ENCODE data around the gene MPPED1.

MPPED1 gene

GRCh38 chr22:43398246-43398645, 13.6 kb upstream of the MPPED1 start:
- Mint-ChIP-seq H3K4me3 (no peak overlapping the region), H3K9me3 (no peaks in the 10 kb centered on the region), H3K27me3 (ENCODE audit: low read depth, poor library complexity) (peaks cover 14% of the 10 kb centered on the region), H3K27ac (no peak overlapping the region), H3K4me1 (peaks cover 6% of the 10 kb centered on the region), H3K36me3 (ENCODE audit: low read depth) (no peaks in the 10 kb centered on the region)
- TF ChIP-seq CTCF (IDR thresholded peaks at IDR 0.05) = no peak
- DNase-seq = no peak

- no peak for DNase-seq
- H3K27me3 Mint-ChIP-seq (ENCODE audit: low read depth, poor library complexity) = peaks cover 12% of the 10 kb centered on the region
- no peak for TF ChIP-seq CTCF (IDR thresholded peaks at IDR 0.05)
- no peak overlapping the region for H3K27ac Mint-ChIP-seq
- H3K9me3 Mint-ChIP-seq = no peaks in the 10 kb centered on the region
- no peaks in the 10 kb centered on the region for H3K36me3 Mint-ChIP-seq (ENCODE audit: low read depth)
- no peak overlapping the region for H3K4me3 Mint-ChIP-seq
- H3K4me1 Mint-ChIP-seq = no peaks in the 10 kb centered on the region
Measured at GRCh38 chr22:43398910-43399309, 12.9 kb upstream of the MPPED1 start.

GRCh38 chr22:43399338-43399979, 12.4 kb upstream of the MPPED1 start:
- no peaks in the 10 kb centered on the region for H3K9me3 Mint-ChIP-seq
- no peak overlapping the region for H3K4me3 Mint-ChIP-seq
- H3K27ac Mint-ChIP-seq = no peak overlapping the region
- H3K36me3 Mint-ChIP-seq (ENCODE audit: low read depth) = no peaks in the 10 kb centered on the region
- no peaks in the 10 kb centered on the region for H3K4me1 Mint-ChIP-seq
- no peak for TF ChIP-seq CTCF (IDR thresholded peaks at IDR 0.05)
- DNase-seq = no peak
- H3K27me3 Mint-ChIP-seq (ENCODE audit: low read depth, poor library complexity) = peaks cover 10% of the 10 kb centered on the region

GRCh38 chr22:43399980-43400358, 11.8 kb upstream of the MPPED1 start:
- Mint-ChIP-seq H3K36me3 (ENCODE audit: low read depth) (no peaks in the 10 kb centered on the region), H3K4me3 (no peak overlapping the region), H3K27me3 (ENCODE audit: low read depth, poor library complexity) (peaks cover 10% of the 10 kb centered on the region), H3K9me3 (no peaks in the 10 kb centered on the region), H3K4me1 (no peaks in the 10 kb centered on the region), H3K27ac (no peak overlapping the region)
- no peak for DNase-seq
- TF ChIP-seq CTCF (IDR thresholded peaks at IDR 0.05) = no peak

GRCh38 chr22:43400449-43400848, 11.4 kb upstream of the MPPED1 start:
- H3K9me3 Mint-ChIP-seq = no peaks in the 10 kb centered on the region
- TF ChIP-seq CTCF (IDR thresholded peaks at IDR 0.05) = no peak
- no peaks in the 10 kb centered on the region for H3K4me1 Mint-ChIP-seq
- DNase-seq = no peak
- no peak overlapping the region for H3K27ac Mint-ChIP-seq
- no peak overlapping the region for H3K4me3 Mint-ChIP-seq
- H3K36me3 Mint-ChIP-seq (ENCODE audit: low read depth) = no peaks in the 10 kb centered on the region
- peaks cover 12% of the 10 kb centered on the region for H3K27me3 Mint-ChIP-seq (ENCODE audit: low read depth, poor library complexity)

GRCh38 chr22:43401233-43401632, 10.6 kb upstream of the MPPED1 start:
- no peaks in the 10 kb centered on the region for H3K4me1 Mint-ChIP-seq
- no peak for DNase-seq
- H3K27me3 Mint-ChIP-seq (ENCODE audit: low read depth, poor library complexity) = peaks cover 16% of the 10 kb centered on the region
- no peak overlapping the region for H3K4me3 Mint-ChIP-seq
- H3K27ac Mint-ChIP-seq = no peak overlapping the region
- no peaks in the 10 kb centered on the region for H3K36me3 Mint-ChIP-seq (ENCODE audit: low read depth)
- no peak for TF ChIP-seq CTCF (IDR thresholded peaks at IDR 0.05)
- no peaks in the 10 kb centered on the region for H3K9me3 Mint-ChIP-seq
